ENCODE results near the gene MATK.
"Not testable (repeated sequence)": the region's sequence is repeated elsewhere in the genome, so short reads cannot be mapped to it uniquely, and the experiment has no call there.

MATK gene

GRCh38 chr19:3785938-3786824 is at the start of gene MATK:
Gene MATK, minus strand, starts transcription at chr19:3786381. Its CDS starts 1,246 bp downstream, at chr19:3785135.
- no peak for DNase-seq

GRCh38 chr19:3835055-3835435 is 48.9 kb upstream of the MATK start:
- no peak for DNase-seq

GRCh38 chr19:3834349-3835054 is 48.3 kb upstream of the MATK start:
- DNase-seq, result no peak

- no peak for DNase-seq
Measured at GRCh38 chr19:3833578-3834348, 47.6 kb upstream of the MATK start.

GRCh38 chr19:3832001-3832400 is 45.8 kb upstream of the MATK start:
- no peak for DNase-seq

GRCh38 chr19:3831601-3832000 is 45.4 kb upstream of the MATK start:
- no peak for DNase-seq

GRCh38 chr19:3830621-3831589 is 44.7 kb upstream of the MATK start:
- no peak for DNase-seq

- DNase-seq, result no peak
Measured at GRCh38 chr19:3827306-3827705, 41.1 kb upstream of the MATK start.

GRCh38 chr19:3826163-3826562 is 40.0 kb upstream of the MATK start:
- no peak for DNase-seq

- DNase-seq, result no peak
Measured at GRCh38 chr19:3825286-3825956, 39.2 kb upstream of the MATK start.

- no peak for DNase-seq
Measured at GRCh38 chr19:3823350-3823713, 37.2 kb upstream of the MATK start.

GRCh38 chr19:3822683-3823349 is 36.6 kb upstream of the MATK start:
- no peak for DNase-seq

- peak; percentile 64 for DNase-seq
Measured at GRCh38 chr19:3821857-3822364, 35.7 kb upstream of the MATK start.

- no peak for DNase-seq
Measured at GRCh38 chr19:3821156-3821555, 35.0 kb upstream of the MATK start.

GRCh38 chr19:3819989-3820388 is 33.8 kb upstream of the MATK start:
- no peak for DNase-seq

GRCh38 chr19:3818918-3819317 is 32.7 kb upstream of the MATK start:
- DNase-seq, result no peak

GRCh38 chr19:3818466-3818865 is 32.3 kb upstream of the MATK start:
- no peak for DNase-seq

- DNase-seq, result no peak
Measured at GRCh38 chr19:3817761-3818160, 31.6 kb upstream of the MATK start.

- no peak for DNase-seq
Measured at GRCh38 chr19:3816566-3817218, 30.5 kb upstream of the MATK start.

- not testable (repeated sequence) for DNase-seq
Measured at GRCh38 chr19:3816148-3816547, 30.0 kb upstream of the MATK start.

All from right hindlimb (tissue), 1 donor.